ES-I3 (cell line): Measurements from ENCODE around the gene DCLK3.

Experiments used
- H3K36me3 ChIP-seq: 2 replicates; pipeline ENCODE4 v1.6.1; 2013; ENCODE audit warnings: mild to moderate bottlenecking, low read length, control low read depth, moderate library complexity; ENCODE audit not compliant: insufficient read depth
- H3K4me1 ChIP-seq: 2 replicates; pipeline ENCODE4 v1.6.1; 2013; ENCODE audit warnings: mild to moderate bottlenecking, control low read depth, low read length; ENCODE audit not compliant: insufficient read depth
- H3K9ac ChIP-seq: 2 replicates; pipeline ENCODE4 v1.6.1; 2013; ENCODE audit warnings: low read depth, mild to moderate bottlenecking, low read length, moderate library complexity
- H3K9me3 ChIP-seq: 2 replicates; pipeline ENCODE4 v1.6.1; 2013; ENCODE audit warnings: mild to moderate bottlenecking, low read length, moderate library complexity; ENCODE audit not compliant: control insufficient read depth, insufficient read depth

The DCLK3 gene

DNA sequence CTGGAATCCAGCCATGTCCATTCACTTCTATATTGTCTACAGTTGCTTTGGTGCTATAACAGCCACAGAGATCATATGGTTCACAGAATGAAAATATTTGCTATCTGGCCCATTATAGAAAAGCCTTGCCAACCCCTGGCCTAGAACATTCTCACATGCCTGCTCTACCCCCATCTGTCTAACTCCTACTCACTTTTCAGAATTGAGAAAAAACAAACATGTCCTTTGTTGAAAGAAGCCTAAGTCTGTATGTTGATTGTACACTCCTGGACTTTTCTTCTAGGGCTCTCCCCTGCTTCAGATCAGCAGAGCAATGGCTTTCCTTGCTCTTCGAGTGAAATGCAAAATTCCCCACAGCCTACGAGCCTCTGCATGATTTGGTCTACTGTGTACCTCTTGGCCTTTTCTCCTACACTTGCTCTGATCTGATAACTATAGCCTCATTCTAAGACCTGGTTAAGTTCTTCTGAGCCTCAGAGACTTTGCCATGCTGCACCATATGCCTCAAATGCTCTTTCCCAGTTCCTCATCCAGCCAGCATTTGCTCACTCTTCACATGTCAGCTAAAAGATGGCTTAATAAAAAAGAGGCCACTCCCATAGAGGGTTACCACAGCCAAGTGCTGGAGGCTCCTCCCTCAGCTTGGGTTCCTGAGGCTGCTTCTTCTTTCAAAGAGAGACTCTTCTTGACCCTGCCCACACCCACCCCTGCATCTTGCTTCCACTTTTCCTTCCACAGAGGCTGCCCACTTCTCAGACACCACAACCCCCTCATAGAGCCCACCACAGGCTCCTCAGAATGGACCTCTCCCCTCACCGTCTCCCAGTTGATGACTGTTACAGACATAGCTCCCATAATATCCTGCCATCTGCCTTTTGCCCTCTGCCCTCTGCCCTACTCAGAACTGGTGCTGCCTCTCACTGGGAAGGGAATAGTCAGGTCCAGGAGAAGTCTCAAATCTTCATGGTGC, 22.9 kb upstream of the DCLK3 start:
- Histone ChIP-seq H3K9me3 (no peaks in the 10 kb centered on the region), H3K4me1 (no peaks in the 10 kb centered on the region), H3K9ac (no peak overlapping the region), H3K36me3 (no peaks in the 10 kb centered on the region)

DNA sequence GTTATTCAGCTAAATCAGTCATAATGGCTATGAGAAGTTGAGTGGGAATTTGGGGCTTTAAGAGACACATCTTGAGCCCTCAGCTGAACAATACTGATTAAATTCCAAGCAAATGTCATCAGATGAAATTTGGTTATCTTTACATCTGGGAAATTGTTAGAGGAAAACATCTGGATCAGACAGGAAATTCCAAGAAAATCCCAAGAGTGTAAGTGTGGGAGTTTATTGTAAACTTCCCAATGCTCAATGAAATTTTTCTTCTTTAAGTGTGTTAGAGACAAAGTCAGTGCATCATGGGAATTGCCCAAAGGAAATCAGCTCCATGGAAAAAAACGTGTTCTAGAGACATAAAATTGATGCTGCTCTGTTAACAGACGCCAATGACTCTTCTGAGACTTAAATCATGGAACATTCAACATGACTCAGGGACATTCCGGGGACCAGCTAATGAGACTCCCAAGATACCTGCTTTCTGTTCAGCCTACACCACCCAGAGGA, 19.8 kb upstream of the DCLK3 start:
- no peaks in the 10 kb centered on the region for H3K9me3 ChIP-seq
- no peak overlapping the region for H3K9ac ChIP-seq
- H3K4me1 ChIP-seq = no peaks in the 10 kb centered on the region
- no peaks in the 10 kb centered on the region for H3K36me3 ChIP-seq

DNA sequence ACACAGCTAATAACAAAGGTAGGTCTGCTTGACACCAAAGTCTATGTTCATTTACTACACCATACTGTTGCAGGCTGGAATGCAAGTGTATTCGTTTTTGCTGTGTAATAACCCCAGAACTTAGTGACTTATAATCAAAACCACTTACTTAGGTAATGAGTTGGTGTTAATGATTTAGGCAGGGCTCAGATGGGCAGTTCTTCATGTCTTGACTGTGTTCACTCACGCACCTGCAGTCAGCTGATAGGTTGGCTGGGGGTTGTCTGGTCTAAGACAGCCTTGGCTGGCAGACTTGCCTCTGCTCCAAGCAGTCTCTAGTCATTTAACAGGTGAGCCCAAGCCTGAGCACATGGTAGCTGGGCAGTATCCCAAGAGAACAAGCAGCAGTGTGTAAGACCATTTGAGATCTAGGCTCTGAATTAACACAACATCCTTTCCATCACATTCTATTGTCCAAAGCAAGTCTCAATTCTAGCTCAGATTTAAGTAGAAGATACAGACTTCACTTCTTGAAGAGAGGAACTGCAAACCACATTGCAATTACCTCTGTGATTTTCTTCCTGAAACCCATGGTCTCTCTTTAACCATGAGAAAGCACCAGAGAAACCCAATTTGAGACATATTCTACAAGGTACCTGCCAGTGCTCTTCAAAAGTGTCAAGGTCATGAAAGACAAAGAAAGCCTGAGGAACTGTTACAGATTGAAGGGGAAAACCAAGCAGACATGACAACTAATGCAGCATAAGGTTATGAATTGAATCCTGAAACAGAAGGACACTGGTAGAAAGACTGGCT, 13.3 kb upstream of the DCLK3 start:
- Histone ChIP-seq H3K9me3 (no peaks in the 10 kb centered on the region), H3K4me1 (no peaks in the 10 kb centered on the region), H3K36me3 (no peaks in the 10 kb centered on the region), H3K9ac (no peak overlapping the region)

DNA sequence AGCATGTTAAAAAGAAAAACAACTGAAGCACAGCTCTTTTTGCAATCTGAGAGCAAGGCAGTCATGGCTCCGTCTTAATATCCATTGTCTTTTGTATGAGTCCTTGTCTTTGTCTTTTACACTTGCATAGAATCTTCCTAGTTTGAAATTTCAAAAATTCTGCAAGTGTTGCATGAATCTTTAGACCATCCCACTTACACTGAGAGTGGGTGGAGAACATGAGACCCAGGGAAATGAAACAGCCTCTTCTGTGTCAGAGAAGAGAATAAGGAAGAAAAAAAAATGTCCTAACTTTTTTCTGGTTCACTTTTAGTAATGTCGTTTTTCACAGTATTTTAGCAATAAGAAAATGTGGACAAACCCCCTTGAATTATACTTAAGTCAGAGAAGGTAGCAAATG, 12.1 kb upstream of the DCLK3 start:
- Histone ChIP-seq H3K9ac (no peak overlapping the region), H3K9me3 (no peaks in the 10 kb centered on the region), H3K36me3 (no peaks in the 10 kb centered on the region), H3K4me1 (no peaks in the 10 kb centered on the region)

DNA sequence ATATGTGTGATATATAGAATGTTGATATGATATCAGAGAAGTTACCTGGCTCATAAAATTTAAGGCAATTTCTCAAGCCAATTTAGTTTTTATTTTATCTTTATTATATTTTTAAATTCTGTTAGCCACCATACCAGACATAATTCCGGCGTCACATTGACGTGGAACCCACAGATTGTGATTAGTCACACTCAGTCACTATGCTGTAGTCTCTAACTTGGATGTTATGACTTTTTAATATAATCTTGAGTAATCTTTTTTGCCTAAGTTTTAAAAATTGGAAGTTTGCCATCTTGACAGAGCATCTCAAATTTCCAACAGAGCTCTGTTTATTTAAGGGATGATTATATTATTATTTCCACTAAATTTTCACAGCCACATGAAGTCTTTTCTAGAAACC, 9.7 kb upstream of the DCLK3 start:
- H3K36me3 ChIP-seq = no peaks in the 10 kb centered on the region
- no peaks in the 10 kb centered on the region for H3K9me3 ChIP-seq
- no peak overlapping the region for H3K9ac ChIP-seq
- peaks cover 6% of the 10 kb centered on the region; the same call in 1 of the 2 replicates for H3K4me1 ChIP-seq

DNA sequence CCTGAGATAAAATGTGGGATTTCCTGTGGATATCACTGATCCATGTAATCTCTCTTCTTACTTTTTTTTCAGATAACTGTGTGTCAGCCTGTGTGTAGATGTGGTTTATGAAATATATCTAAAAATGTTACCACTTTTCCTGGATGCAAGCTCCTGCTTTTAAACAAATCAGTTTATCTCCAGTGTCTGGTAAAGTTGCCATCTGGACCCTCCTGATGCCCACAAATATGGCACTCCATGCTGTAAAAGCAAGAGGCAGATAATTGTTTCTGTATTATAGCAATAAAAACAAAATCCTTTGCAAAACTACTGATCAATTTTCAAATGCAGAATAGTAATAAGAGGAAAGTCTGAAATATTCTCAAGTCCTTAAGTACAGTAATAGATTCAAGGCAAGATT, 7.6 kb upstream of the DCLK3 start:
- no peaks in the 10 kb centered on the region for H3K36me3 ChIP-seq
- H3K4me1 ChIP-seq = peaks cover 6% of the 10 kb centered on the region; the same call in 1 of the 2 replicates
- H3K9ac ChIP-seq = no peak overlapping the region
- H3K9me3 ChIP-seq = no peaks in the 10 kb centered on the region

DNA sequence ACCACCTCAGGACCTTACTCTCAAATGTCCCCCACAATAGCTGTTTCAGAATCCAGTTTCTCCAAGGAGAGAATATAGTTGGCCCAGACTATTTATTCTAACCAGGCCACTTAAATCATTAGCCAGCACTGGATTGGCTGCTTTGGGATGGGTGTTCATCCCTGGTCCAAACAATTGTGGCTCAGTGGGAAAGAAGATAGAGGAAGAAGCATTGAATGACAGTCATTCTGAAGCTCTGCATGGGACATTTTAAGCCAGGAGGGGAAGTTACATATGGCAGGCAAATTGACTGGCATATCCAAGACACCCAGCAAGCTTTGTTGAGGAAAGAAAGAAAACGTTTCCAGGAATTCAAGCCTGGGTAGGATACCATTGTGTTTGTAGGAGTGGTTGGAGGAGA, 5.6 kb upstream of the DCLK3 start:
- no peak overlapping the region for H3K9ac ChIP-seq
- no peaks in the 10 kb centered on the region for H3K36me3 ChIP-seq
- peaks cover 6% of the 10 kb centered on the region; the same call in 1 of the 2 replicates for H3K4me1 ChIP-seq
- H3K9me3 ChIP-seq = no peaks in the 10 kb centered on the region

DNA sequence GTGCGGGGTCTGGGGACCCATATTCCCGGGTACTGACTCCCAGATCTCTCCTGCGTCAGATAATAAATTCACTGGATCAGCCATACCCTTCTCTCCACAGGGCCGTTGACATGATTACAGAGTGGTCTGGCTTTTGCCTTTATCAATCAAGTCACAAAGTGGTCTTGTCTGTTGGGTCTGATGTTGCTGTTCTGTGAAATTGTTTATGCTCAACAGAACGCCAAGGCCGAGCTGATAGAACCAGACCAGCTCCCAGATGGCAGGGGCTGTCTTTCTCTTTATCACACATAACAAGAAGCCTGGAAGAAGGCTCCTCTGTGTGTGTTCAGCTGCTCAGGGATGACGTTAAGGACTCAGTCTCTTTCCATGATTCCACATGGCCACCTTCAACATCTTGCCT, 751 bp upstream of the DCLK3 start:
- Histone ChIP-seq H3K4me1 (peaks cover 8% of the 10 kb centered on the region; the same call in 1 of the 2 replicates), H3K36me3 (no peaks in the 10 kb centered on the region), H3K9ac (no peak overlapping the region), H3K9me3 (no peaks in the 10 kb centered on the region)

DNA sequence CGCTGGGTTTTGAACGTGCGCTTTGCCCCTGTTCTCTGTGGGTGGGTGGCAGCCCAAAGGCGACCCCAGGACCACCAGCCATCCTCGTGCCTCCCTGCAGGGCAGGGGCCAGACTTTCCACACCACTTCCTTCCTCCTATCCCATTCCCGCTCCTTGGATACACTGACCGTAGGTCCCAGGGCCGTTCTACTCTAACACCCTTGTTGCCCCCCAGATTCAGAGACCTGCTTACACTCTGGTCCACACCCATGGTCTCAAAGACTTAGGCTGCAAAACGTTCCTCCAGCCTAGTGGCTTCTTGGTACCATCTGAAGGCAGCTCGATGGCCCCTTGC, 318 bp upstream of the DCLK3 start:
- H3K9ac ChIP-seq = peak overlapping the region; percentile 91; the same call in 1 of the 2 replicates

DNA sequence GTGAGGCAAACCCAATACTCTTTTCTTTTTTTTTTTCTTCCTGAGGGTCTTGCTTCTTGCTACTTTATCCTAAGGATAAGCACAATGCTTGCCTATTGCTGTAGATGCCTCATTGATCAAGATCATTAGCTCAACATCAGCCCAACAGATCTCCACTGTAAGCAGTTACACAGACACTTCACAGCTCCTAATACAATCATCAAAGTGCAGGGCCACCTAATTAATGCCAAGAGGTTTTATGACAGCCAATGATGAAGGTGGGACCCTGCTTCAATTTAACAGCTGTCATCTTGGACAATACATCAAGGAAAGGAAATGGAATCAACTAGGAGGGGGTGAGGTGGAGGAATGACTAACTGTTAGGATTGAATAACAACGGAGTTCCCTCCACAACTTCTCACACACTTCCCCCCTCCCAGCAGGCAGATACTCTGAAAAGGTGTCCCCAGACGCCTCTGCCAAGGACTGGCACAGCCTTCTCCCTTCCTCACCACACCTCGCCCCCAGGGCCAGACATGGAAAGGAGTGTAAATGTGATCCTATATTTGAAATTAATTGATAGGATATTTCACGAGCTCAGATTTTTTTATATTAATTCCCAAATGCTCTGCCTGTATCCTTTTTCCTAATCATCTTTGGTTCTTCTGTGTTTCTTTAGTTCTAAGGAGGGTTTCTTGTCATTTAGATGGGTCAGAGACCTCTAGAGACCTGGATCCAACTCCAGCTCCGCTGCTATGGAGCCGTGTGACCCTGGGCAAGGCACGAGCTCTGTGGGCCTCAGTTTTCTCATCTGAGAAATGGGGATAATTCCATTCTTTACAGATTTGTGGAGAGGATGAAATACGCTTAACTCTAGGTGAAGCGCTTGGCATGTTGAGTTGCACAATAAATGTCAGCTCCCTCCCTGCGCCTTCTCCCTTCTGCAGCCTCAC, 1.2 kb downstream of the DCLK3 start:
- H3K9ac ChIP-seq = peak overlapping the region; percentile 91; the same call in 1 of the 2 replicates
- peaks cover 3% of the 10 kb centered on the region; the same call in 1 of the 2 replicates for H3K4me1 ChIP-seq
- H3K36me3 ChIP-seq = no peaks in the 10 kb centered on the region
- no peaks in the 10 kb centered on the region for H3K9me3 ChIP-seq

More for the DNA sequence above, 318 bp upstream of the DCLK3 start:
- Histone ChIP-seq H3K36me3 (no peaks in the 10 kb centered on the region), H3K4me1 (peaks cover 3% of the 10 kb centered on the region; the same call in 1 of the 2 replicates), H3K9me3 (no peaks in the 10 kb centered on the region)

DNA sequence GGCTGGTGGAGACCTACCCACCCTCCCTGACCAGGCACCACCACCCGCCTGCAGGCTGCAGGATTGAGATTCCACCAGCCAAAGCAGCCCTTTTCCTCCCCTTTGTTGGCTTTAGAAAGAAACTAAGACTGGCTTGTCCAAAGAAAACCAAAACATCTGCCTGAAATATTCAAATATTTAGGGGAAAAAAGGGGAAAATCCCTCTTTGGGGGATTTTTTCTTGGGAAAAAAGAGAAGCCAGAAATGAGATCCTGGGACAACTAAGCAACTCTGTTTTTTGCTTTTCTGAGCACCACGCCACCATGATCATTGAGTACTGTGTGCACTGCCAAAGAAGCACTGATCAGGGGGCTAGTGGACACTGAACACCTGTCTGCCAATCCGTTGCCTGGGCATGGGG, 2.6 kb downstream of the DCLK3 start:
- H3K4me1 ChIP-seq = peaks cover 3% of the 10 kb centered on the region; the same call in 1 of the 2 replicates
- H3K9ac ChIP-seq = no peak overlapping the region
- no peaks in the 10 kb centered on the region for H3K9me3 ChIP-seq
- H3K36me3 ChIP-seq = no peaks in the 10 kb centered on the region

DNA sequence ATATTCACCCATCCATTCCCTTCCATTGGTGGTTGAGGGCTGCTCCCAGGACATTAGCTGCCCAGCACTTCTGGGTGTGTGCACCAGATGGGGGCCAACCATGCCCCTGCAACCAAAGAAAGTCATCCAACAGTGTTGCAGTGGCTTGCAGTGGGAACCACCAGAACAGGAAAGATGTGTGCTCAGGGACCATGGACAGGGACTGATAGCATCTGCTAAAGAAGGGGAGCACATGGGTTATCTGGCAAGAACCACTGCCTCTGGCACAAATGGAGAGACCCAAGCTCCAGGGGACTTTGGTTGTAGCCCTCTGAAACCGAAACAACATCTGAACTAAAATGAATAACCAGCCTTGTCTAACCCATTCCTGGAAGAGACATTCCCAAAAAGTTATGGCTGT, 8.1 kb downstream of the DCLK3 start:
- H3K9me3 ChIP-seq = no peaks in the 10 kb centered on the region
- H3K9ac ChIP-seq = no peak overlapping the region
- no peaks in the 10 kb centered on the region; the same call in 1 of the 2 replicates for H3K4me1 ChIP-seq
- H3K36me3 ChIP-seq = no peaks in the 10 kb centered on the region

DNA sequence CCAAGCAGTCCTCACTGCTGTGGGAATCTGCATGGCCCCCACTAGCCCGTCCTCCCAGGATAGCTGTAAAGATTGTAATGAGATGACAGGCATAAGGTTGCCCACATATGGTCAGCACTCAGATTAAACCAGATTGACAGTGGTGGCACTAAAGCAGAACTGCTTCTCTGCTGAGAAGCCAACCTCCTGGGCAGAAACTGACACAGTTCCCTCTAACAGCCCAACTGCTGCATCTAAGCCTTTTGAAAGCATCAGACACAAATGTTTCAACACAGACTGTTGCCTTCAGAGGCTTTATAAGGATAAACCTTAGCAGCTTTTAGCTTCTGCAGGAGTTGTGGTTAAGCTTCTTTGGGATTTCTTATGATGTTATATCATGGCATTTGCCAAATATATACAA, 13.0 kb downstream of the DCLK3 start:
- no peaks in the 10 kb centered on the region; the same call in 1 of the 2 replicates for H3K9me3 ChIP-seq
- no peak overlapping the region for H3K9ac ChIP-seq
- H3K4me1 ChIP-seq = no peaks in the 10 kb centered on the region; the same call in 1 of the 2 replicates
- H3K36me3 ChIP-seq = no peaks in the 10 kb centered on the region
